ENCODE data around the gene HOXA3. TPM values are rescaled to one million over a fixed set of nuclear protein-coding genes. Genes with fewer than 3 reads are reported as not detected.

HOXA3 gene
- total and polyA plus RNA-seq, 10 of the 15 experiments (the other 5 are each of a cell fraction or from before 2014, with no cell fraction given): 0.05 TPM; not detected in 9

GRCh38 chr7:27194002-27194352 is 41.6 kb upstream of the HOXA3 start:
- TF ChIP-seq WRNIP1 (IDR thresholded peaks at IDR 0.05; ENCODE audit: borderline replicate concordance, low read depth, low read length) (no peak), YY1 (IDR thresholded peaks at IDR 0.05; ENCODE audit: low read depth, low read length) (no peak), HDAC2 (IDR thresholded peaks at IDR 0.05) (no peak), IKZF1 (conservative IDR thresholded peaks at IDR 0.05) (no peak), NR2F1 (conservative IDR thresholded peaks at IDR 0.05) (no peak)
- TF ChIP-seq, protein P1, sequence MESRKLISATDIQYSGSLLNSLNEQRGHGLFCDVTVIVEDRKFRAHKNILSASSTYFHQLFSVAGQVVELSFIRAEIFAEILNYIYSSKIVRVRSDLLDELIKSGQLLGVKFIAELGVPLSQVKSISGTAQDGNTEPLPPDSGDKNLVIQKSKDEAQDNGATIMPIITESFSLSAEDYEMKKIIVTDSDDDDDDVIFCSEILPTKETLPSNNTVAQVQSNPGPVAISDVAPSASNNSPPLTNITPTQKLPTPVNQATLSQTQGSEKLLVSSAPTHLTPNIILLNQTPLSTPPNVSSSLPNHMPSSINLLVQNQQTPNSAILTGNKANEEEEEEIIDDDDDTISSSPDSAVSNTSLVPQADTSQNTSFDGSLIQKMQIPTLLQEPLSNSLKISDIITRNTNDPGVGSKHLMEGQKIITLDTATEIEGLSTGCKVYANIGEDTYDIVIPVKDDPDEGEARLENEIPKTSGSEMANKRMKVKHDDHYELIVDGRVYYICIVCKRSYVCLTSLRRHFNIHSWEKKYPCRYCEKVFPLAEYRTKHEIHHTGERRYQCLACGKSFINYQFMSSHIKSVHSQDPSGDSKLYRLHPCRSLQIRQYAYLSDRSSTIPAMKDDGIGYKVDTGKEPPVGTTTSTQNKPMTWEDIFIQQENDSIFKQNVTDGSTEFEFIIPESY (IDR thresholded peaks at IDR 0.05): no peak
- WGBS (ENCODE audit: insufficient coverage, insufficient replicate concordance, low lambda C conversion rate, missing lambda C conversion rate): 79% methylated on average over 2 of the region's 2 CpGs
- Histone ChIP-seq H3K4me1 (ENCODE audit: control insufficient read depth, insufficient read depth, low read length) (no peaks in the 10 kb centered on the region; the same call in 1 of the 2 replicates), H3K36me3 (ENCODE audit: control insufficient read depth in 2 of 2, insufficient read depth in 2 of 2, low read length in 1 of 2) (no peaks in the 10 kb centered on the region), H3K27ac (ENCODE audit: control insufficient read depth, insufficient read depth) (no peak overlapping the region), H3K9ac (ENCODE audit: control insufficient read depth, insufficient read depth, low read length) (no peak overlapping the region), H3K27me3 (replicated peaks in 1 of 2; ENCODE audit: control insufficient read depth in 2 of 2, insufficient read depth in 2 of 2, low read length in 1 of 2) (peaks cover 25 to 41% of the 10 kb centered on the region in 2 experiments), H3K4me2 (ENCODE audit: control insufficient read depth, insufficient read depth) (no peak overlapping the region), H3K4me3 (no peak overlapping the region), H3K9me3 (replicated peaks; ENCODE audit: control insufficient read depth, insufficient read depth, low read length) (no peaks in the 10 kb centered on the region; the same call in 2 of the 3 replicates), H2AFZ (ENCODE audit: control insufficient read depth, low read depth, low read length) (no peak overlapping the region), H4K20me1 (ENCODE audit: control insufficient read depth, insufficient read depth) (0 out of 2 replicates have a peak, but pooled peaks cover 3% of the 10 kb centered on the region), H3K79me2 (ENCODE audit: control insufficient read depth, insufficient read depth, low read length) (no peaks in the 10 kb centered on the region)
- BruUV-seq (replicated peaks): no TSS peak
- SMC1A ChIA-PET (ENCODE audit: uncharacterized antibody, unreplicated experiment): no interaction called here
- ATAC-seq: no peak
- no peak for FAIRE-seq
- DNase-seq (ENCODE audit: low read depth, low spot score): no peak
- RAD21 ChIA-PET (ENCODE audit: unreplicated experiment): interaction anchor here (0.9 to 2.6 kb wide), 2 partner anchors 725 to 729 kb away, joined by 3 to 70 read pairs; no protein-coding TSS in a partner anchor
- intact Hi-C loops (cut with micrococcal nuclease; ENCODE audit: unreplicated experiment): no loop called here
- POLR2A ChIA-PET: no interaction called here
- CTCF ChIA-PET: interaction anchor here (1.2 to 3.3 kb wide), 3 partner anchors 381 to 725 kb away, joined by 3 to 93 read pairs (median 50); no protein-coding TSS in a partner anchor
- in situ Hi-C loops (cut with MboI): no loop called here

Data from GM12878 (cell line).